K562 (cell line): ENCODE data around the gene NCDN. TPM values are rescaled to one million over a fixed set of nuclear protein-coding genes. Genes with fewer than 3 reads are reported as not detected.
A peak's percentile ranks its signal among the peaks of the same experiment; 100 is the strongest.

Source experiments
- ETV1 ChIP-seq: fragments of 450-650 bp; conservative IDR thresholded peaks from 2 replicates; pipeline ENCODE4 v1.6.1; 2016; ENCODE audit warnings: missing genetic modification characterization, control low read depth, low read depth, missing compliant biosample characterization
- FOSL1 ChIP-seq: fragments of 200-800 bp; sonication (Bioruptor generic); conservative IDR thresholded peaks from 2 replicates; pipeline ENCODE4 v1.6.1; 2016; ENCODE audit warnings: missing genetic modification characterization, missing compliant biosample characterization
- FUS ChIP-seq: fragments of 200-400 bp; formaldehyde crosslinking; optimal IDR thresholded peaks from 2 replicates; pipeline ENCODE3; 2017; ENCODE audit warnings: low read depth, low read length
- GABPB1 ChIP-seq: sonication (generic); formaldehyde crosslinking; IDR thresholded peaks from 2 replicates; pipeline ENCODE4 v1.8.0; 2022; ENCODE audit warnings: mild to moderate bottlenecking, missing genetic modification reagents
- GATAD2A ChIP-seq: fragments of 450-650 bp; IDR thresholded peaks from 2 replicates; pipeline ENCODE4 v1.6.1; 2017
- ID3 ChIP-seq, 2 experiments: fragments of 250-450 bp in 1 of 2; fragments of 450-650 bp in 1 of 2; sonication (Bioruptor Pico) in 1 of 2; IDR thresholded peaks; 2 replicates each; pipeline versions ENCODE4 v1.6.1 to v1.8.0; 2016 to 2021; ENCODE audit warnings: mild to moderate bottlenecking in 2 of 2, moderate library complexity in 2 of 2, missing compliant biosample characterization in 1 of 2, missing genetic modification characterization in 1 of 2
- IRF9 ChIP-seq: fragments of 450-650 bp; IDR thresholded peaks from 2 replicates; pipeline ENCODE4 v1.6.1; 2016; ENCODE audit warnings: missing biosample characterization, missing genetic modification characterization
- JUN ChIP-seq, 2 experiments: sonication (generic) in 1 of 2; formaldehyde crosslinking in 1 of 2; IDR thresholded peaks; 2 replicates each; pipeline versions ENCODE4 v1.6.1 to v1.8.0; 2012 to 2022; ENCODE audit warnings: borderline replicate concordance in 2 of 2, mild to moderate bottlenecking in 2 of 2, improper control_type of control experiment in 1 of 2, low read depth in 1 of 2, low read length in 1 of 2, missing genetic modification reagents in 1 of 2
- MAFF ChIP-seq: IDR thresholded peaks from 2 replicates; pipeline ENCODE4 v1.6.1; 2012; ENCODE audit warnings: low read length, improper control_type of control experiment
- MTA1 ChIP-seq: fragments of 450-650 bp; IDR thresholded peaks from 2 replicates; pipeline ENCODE4 v1.6.1; 2017; ENCODE audit warnings: borderline replicate concordance
- POLR2AphosphoS5 ChIP-seq: IDR thresholded peaks from 2 replicates; pipeline ENCODE4 v1.6.1; 2011; ENCODE audit warnings: mild to moderate bottlenecking, low read depth, low read length, moderate library complexity; ENCODE audit not compliant: control insufficient read depth, insufficient read depth
- POLR2B ChIP-seq: fragments of 450-650 bp; IDR thresholded peaks from 2 replicates; pipeline ENCODE4 v1.6.1; 2018; ENCODE audit warnings: low read depth; ENCODE audit not compliant: partially characterized antibody
- POU5F1 ChIP-seq: fragments of 150-350 bp; IDR thresholded peaks from 2 replicates; pipeline ENCODE4 v1.6.1; 2014; ENCODE audit warnings: borderline replicate concordance, low read length, low read depth, mild to moderate bottlenecking; ENCODE audit not compliant: partially characterized antibody
- RBM39 ChIP-seq: fragments of 200-400 bp; formaldehyde crosslinking; optimal IDR thresholded peaks from 2 replicates; pipeline ENCODE3; 2018; ENCODE audit warnings: low read depth, low read length
- SREBF1 ChIP-seq: fragments of 150-350 bp; IDR thresholded peaks from 2 replicates; pipeline ENCODE4 v1.6.1; 2014; ENCODE audit warnings: antibody characterized with exemption, low read depth, low read length, borderline replicate concordance
- ZNF212 ChIP-seq: fragments of 450-650 bp; formaldehyde crosslinking; IDR thresholded peaks from 2 replicates; pipeline ENCODE4 v1.4.0; 2020; ENCODE audit warnings: mild to moderate bottlenecking
- ZNF263 ChIP-seq: sonication (generic); formaldehyde crosslinking; IDR thresholded peaks from 2 replicates; pipeline ENCODE4 v1.8.0; 2022; ENCODE audit warnings: mild to moderate bottlenecking, missing genetic modification reagents, borderline replicate concordance
- ZNF707 ChIP-seq: fragments of 250-450 bp; sonication (Bioruptor Pico); conservative IDR thresholded peaks from 2 replicates; pipeline ENCODE4 v1.8.0; 2022; ENCODE audit warnings: inconsistent platforms, mild to moderate bottlenecking, moderate library complexity
- ZNF778 ChIP-seq: fragments of 450-650 bp; formaldehyde crosslinking; IDR thresholded peaks from 2 replicates; pipeline ENCODE4 v1.4.0; 2020; ENCODE audit warnings: mild to moderate bottlenecking, moderate library complexity
- ZNF79 ChIP-seq: fragments of 250-450 bp; sonication (Bioruptor Pico); IDR thresholded peaks from 2 replicates; pipeline ENCODE4 v1.4.0; 2020; ENCODE audit warnings: low read depth, mild to moderate bottlenecking, moderate library complexity
- polyA plus RNA-seq, 8 experiments: library from polyadenylated mRNA; depleted of rRNA in 4 of 8; stranded (reverse) in 5 of 8; unstranded in 3 of 8; fragments of >200 nt; fragmentation: Nextera tagmentation in 2 of 8; fragmentation: Illumina TruSeq in 1 of 8; extraction: Ambion mirVana in 2 of 8; extraction: Trizol in 1 of 8; gene quantifications; 2 replicates each; pipeline versions ENCODE4 v1.2.1 to v1.2.3, GENCODE V29; 2011 to 2014; ENCODE audit warnings: inconsistent platforms in 1 of 8, missing spikeins in 1 of 8
- total RNA-seq, 7 experiments: library from RNA; depleted of rRNA in 6 of 7; stranded (reverse); fragments of >200 nt in 6 of 7; fragmentation: Illumina TruSeq in 2 of 7; extraction: Trizol in 2 of 7; gene quantifications; 2 replicates each; pipeline versions ENCODE4 v1.2.1 to v1.2.3, GENCODE V29; 2011 to 2021; ENCODE audit warnings: low replicate concordance in 1 of 7
- TF ChIP-seq, protein P1 (sequence below): fragments of 450-650 bp; formaldehyde crosslinking; IDR thresholded peaks from 2 replicates; pipeline ENCODE4 v1.4.0; 2020; ENCODE audit warnings: mild to moderate bottlenecking

NCDN gene
- total and polyA plus RNA-seq, 9 of the 15 experiments (the other 6 are each of a cell fraction or from before 2014, with no cell fraction given): 1.9 to 35.1 (median 10.7) TPM

- TF ChIP-seq ZNF707 (CRISPR knock-in tag): no peak
- no peak; the same call in 1 of the 2 replicates for TF ChIP-seq FOSL1 (tag)
- no peak for TF ChIP-seq FUS
- TF ChIP-seq GATAD2A: peak; percentile 51
- peak; percentile 73 for TF ChIP-seq ZNF263 (CRISPR knock-in tag)
- TF ChIP-seq ETV1 (tag): no peak
- peak; percentile 39 for TF ChIP-seq POLR2B
- TF ChIP-seq RBM39: no peak
- TF ChIP-seq ZNF212: no peak
- TF ChIP-seq JUN (IDR thresholded peaks at IDR 0.05; ENCODE audit: borderline replicate concordance, low read depth, low read length): no peak
- no peak; the same call in 1 of the 2 replicates for TF ChIP-seq JUN (CRISPR knock-in tag; IDR thresholded peaks at IDR 0.05; ENCODE audit: borderline replicate concordance)
- peak; percentile 92 for TF ChIP-seq GABPB1
- TF ChIP-seq ZNF79 (CRISPR knock-in tag): no peak
- no peak for TF ChIP-seq POLR2AphosphoS5
- TF ChIP-seq, protein P1, sequence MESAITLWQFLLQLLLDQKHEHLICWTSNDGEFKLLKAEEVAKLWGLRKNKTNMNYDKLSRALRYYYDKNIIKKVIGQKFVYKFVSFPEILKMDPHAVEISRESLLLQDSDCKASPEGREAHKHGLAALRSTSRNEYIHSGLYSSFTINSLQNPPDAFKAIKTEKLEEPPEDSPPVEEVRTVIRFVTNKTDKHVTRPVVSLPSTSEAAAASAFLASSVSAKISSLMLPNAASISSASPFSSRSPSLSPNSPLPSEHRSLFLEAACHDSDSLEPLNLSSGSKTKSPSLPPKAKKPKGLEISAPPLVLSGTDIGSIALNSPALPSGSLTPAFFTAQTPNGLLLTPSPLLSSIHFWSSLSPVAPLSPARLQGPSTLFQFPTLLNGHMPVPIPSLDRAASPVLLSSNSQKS (CRISPR knock-in tag): no peak
- no peak for TF ChIP-seq MAFF
- 0 out of 2 replicates have a peak, but pooled peaks have one; percentile 55 for TF ChIP-seq SREBF1
- TF ChIP-seq ZNF778: no peak
- TF ChIP-seq IRF9 (tag): no peak
- TF ChIP-seq ID3 (CRISPR knock-in tag; IDR thresholded peaks at IDR 0.05): no peak
- TF ChIP-seq ID3 (tag; IDR thresholded peaks at IDR 0.05): peak; percentile 70; the same call in 1 of the 2 replicates
- peak; percentile 76 for TF ChIP-seq POU5F1
- peak; percentile 86 for TF ChIP-seq MTA1
Measured at GRCh38 chr1:35557611-35558373, at the start of gene NCDN (continued).
